A549 (cell line): ENCODE measurements around the gene SLC33A1. TPM values are rescaled to one million over a fixed set of nuclear protein-coding genes. Genes with fewer than 3 reads are reported as not detected.

Experiments
- ATAC-seq, 2 experiments: fragments of 200-7000 bp in 1 of 2; fragments of >200 bp in 1 of 2; cut with Nextera tagmentation in 1 of 2; cut with Tn5 transposase in 1 of 2; 3 replicates each; pipeline versions ENCODE4 v1.8.0 to v1.9.1; 2018 to 2020; ENCODE audit warnings: mild to moderate bottlenecking in 1 of 2, moderate library complexity in 1 of 2
- CTCF ChIA-PET: fragments of 300-600 bp; sonication (Branson Sonifier 250); formaldehyde crosslinking; extraction: SDS; loops from one replicate; lab custom pipeline; 2021; ENCODE audit warnings: antibody characterized with exemption, inconsistent platforms; lab: Yijun Ruan, JAX
- POLR2A ChIA-PET: fragments of 350-600 bp; formaldehyde crosslinking; extraction: SDS; loops from one replicate; lab custom pipeline; 2021; ENCODE audit warnings: antibody characterized with exemption, inconsistent platforms; lab: Yijun Ruan, JAX
- DNase-seq, 2 experiments: peaks; one replicate each; pipeline versions ENCODE4 v3.0.0 to v3.0.0-alpha.2; 2011 to 2016; ENCODE audit warnings: low read depth in 1 of 2, low spot score in 1 of 2
- FAIRE-seq: peaks from 2 replicates; lab custom pipeline; 2011; peaks lifted over from hg19 to GRCh38; lab: Jason Lieb, UNC
- H3K27ac ChIP-seq, 2 experiments: fragments of >200 bp; sonication (Bioruptor Twin); formaldehyde crosslinking; 3 replicates each; pipeline ENCODE4 v1.5.1; 2016 to 2017
- H3K4me1 ChIP-seq: fragments of >200 bp; sonication (Bioruptor Twin); formaldehyde crosslinking; 3 replicates; pipeline ENCODE4 v1.6.1; 2016
- H3K4me2 ChIP-seq: fragments of >200 bp; sonication (Bioruptor Twin); formaldehyde crosslinking; 3 replicates; pipeline ENCODE4 v1.6.1; 2016
- H3K4me3 ChIP-seq: fragments of >200 bp; sonication (Bioruptor Twin); formaldehyde crosslinking; 3 replicates; pipeline ENCODE4 v1.5.1; 2016
- H3K9me3 ChIP-seq: fragments of >200 bp; sonication (Bioruptor Twin); formaldehyde crosslinking; 3 replicates; pipeline ENCODE4 v1.6.1; 2016
- BCL3 ChIP-seq: fragments of >200 bp; sonication (Bioruptor Twin); formaldehyde crosslinking; IDR thresholded peaks from 3 replicates; pipeline ENCODE4 v1.6.1; 2016
- BHLHE40 ChIP-seq: IDR thresholded peaks from 2 replicates; pipeline ENCODE4 v1.6.1; 2012; ENCODE audit warnings: low read depth, low read length, inconsistent platforms
- CBX2 ChIP-seq: fragments of 200-600 bp; sonication (generic); IDR thresholded peaks from 2 replicates; pipeline ENCODE4 v1.6.1; 2016; ENCODE audit warnings: low read depth, mild to moderate bottlenecking, borderline replicate concordance
- GATA3 ChIP-seq: IDR thresholded peaks from 2 replicates; pipeline ENCODE4 v1.6.1; 2012; ENCODE audit warnings: borderline replicate concordance
- HEYL ChIP-seq: fragments of 250-450 bp; sonication (Bioruptor Pico); IDR thresholded peaks from 2 replicates; pipeline ENCODE4 v1.8.0; 2021; ENCODE audit warnings: mild to moderate bottlenecking, moderate library complexity
- HOXB13 ChIP-seq: fragments of 250-450 bp; sonication (Bioruptor Pico); IDR thresholded peaks from 2 replicates; pipeline ENCODE4 v1.5.0; 2020; ENCODE audit warnings: low read depth, mild to moderate bottlenecking, moderate library complexity
- JUN ChIP-seq, 2 experiments: fragments of >200 bp; sonication (Bioruptor Twin); formaldehyde crosslinking; IDR thresholded peaks; 2 replicates in 1 of 2; 3 replicates in 1 of 2; pipeline ENCODE4 v1.6.1; 2016 to 2017
- PHF8 ChIP-seq: fragments of 200-600 bp; sonication (generic); IDR thresholded peaks from 2 replicates; pipeline ENCODE4 v1.6.1; 2016; ENCODE audit warnings: low read depth, mild to moderate bottlenecking, antibody characterized with exemption, moderate library complexity, borderline replicate concordance
- RCOR1 ChIP-seq: fragments of 150-350 bp; IDR thresholded peaks from 2 replicates; pipeline ENCODE4 v1.6.1; 2014; ENCODE audit warnings: antibody characterized with exemption, low read length, low read depth
- RFX5 ChIP-seq: fragments of 450-650 bp; IDR thresholded peaks from 2 replicates; pipeline ENCODE4 v1.7.1; 2014; ENCODE audit warnings: antibody characterized with exemption, mild to moderate bottlenecking, moderate library complexity
- SMC3 ChIP-seq: fragments of >200 bp; sonication (Bioruptor Twin); formaldehyde crosslinking; IDR thresholded peaks from 3 replicates; pipeline ENCODE4 v1.6.1; 2018; ENCODE audit warnings: inconsistent platforms
- ZC3H11A ChIP-seq: fragments of 450-650 bp; IDR thresholded peaks from 2 replicates; pipeline ENCODE4 v1.6.1; 2014; ENCODE audit warnings: antibody characterized with exemption, mild to moderate bottlenecking
- ZFP36 ChIP-seq: fragments of 450-650 bp; IDR thresholded peaks from 2 replicates; pipeline ENCODE4 v1.6.1; 2014; ENCODE audit warnings: borderline replicate concordance; ENCODE audit not compliant: partially characterized antibody
- ZNF302 ChIP-seq: fragments of 250-450 bp; sonication (Bioruptor Pico); IDR thresholded peaks from 2 replicates; pipeline ENCODE4 v1.9.0; 2021; ENCODE audit warnings: inconsistent platforms, mild to moderate bottlenecking, moderate library complexity
- WGBS: methylation state at CpG from one replicate; pipeline ENCODE4 v1.1.6; 2017; ENCODE audit errors: missing lambda C conversion rate; 5-methylcytosine and 5-hydroxymethylcytosine counted together
- polyA plus RNA-seq, 4 experiments: library from polyadenylated mRNA; depleted of rRNA in 3 of 4; stranded (reverse); fragments of >200 nt; fragmentation: RNase III in 1 of 4; extraction: RNeasy Plus Mini Kit Qiagen cat#74134 plus additional on column Dnase treatment in 1 of 4; gene quantifications; 2 replicates in 3 of 4; 3 replicates in 1 of 4; pipeline ENCODE4 v1.2.3, GENCODE V29; 2011 to 2017
- TF ChIP-seq, protein P1 (sequence below): fragments of >200 bp; sonication (Bioruptor Twin); formaldehyde crosslinking; IDR thresholded peaks from 3 replicates; pipeline ENCODE4 v1.5.1; 2016
- TF ChIP-seq, protein P2 (sequence below): fragments of >200 bp; sonication (Bioruptor Twin); formaldehyde crosslinking; IDR thresholded peaks from 2 replicates; pipeline ENCODE4 v1.6.1; 2016
- TF ChIP-seq, protein P3 (sequence below): IDR thresholded peaks from 2 replicates; pipeline ENCODE4 v1.6.1; 2012

Gene SLC33A1
- polyA plus RNA-seq, 2 of the 4 experiments (the other 2 are of a cell fraction): 17.0 to 42.6 TPM

GRCh38 chr3:155854141-155854940 is at the start of gene SLC33A1 (continued):
- peak; percentile 62; the same call in 1 of the 2 replicates for TF ChIP-seq HOXB13
- peak; percentile 46; the same call in 1 of the 2 replicates for TF ChIP-seq BHLHE40
- TF ChIP-seq GATA3: 0 out of 2 replicates have a peak, but pooled peaks have one; percentile 61
- TF ChIP-seq, protein P1, sequence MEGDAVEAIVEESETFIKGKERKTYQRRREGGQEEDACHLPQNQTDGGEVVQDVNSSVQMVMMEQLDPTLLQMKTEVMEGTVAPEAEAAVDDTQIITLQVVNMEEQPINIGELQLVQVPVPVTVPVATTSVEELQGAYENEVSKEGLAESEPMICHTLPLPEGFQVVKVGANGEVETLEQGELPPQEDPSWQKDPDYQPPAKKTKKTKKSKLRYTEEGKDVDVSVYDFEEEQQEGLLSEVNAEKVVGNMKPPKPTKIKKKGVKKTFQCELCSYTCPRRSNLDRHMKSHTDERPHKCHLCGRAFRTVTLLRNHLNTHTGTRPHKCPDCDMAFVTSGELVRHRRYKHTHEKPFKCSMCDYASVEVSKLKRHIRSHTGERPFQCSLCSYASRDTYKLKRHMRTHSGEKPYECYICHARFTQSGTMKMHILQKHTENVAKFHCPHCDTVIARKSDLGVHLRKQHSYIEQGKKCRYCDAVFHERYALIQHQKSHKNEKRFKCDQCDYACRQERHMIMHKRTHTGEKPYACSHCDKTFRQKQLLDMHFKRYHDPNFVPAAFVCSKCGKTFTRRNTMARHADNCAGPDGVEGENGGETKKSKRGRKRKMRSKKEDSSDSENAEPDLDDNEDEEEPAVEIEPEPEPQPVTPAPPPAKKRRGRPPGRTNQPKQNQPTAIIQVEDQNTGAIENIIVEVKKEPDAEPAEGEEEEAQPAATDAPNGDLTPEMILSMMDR: no peak
- no peak for TF ChIP-seq RCOR1
- no peak for TF ChIP-seq ZC3H11A

GRCh38 chr3:155895379-155895900 is 41.2 kb upstream of the SLC33A1 start:
- TF ChIP-seq, protein P2, sequence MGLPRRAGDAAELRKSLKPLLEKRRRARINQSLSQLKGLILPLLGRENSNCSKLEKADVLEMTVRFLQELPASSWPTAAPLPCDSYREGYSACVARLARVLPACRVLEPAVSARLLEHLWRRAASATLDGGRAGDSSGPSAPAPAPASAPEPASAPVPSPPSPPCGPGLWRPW: no peak
- TF ChIP-seq CBX2 (no peak), HEYL (no peak), JUN (IDR thresholded peaks at IDR 0.05) (no peak), ZFP36 (no peak), RFX5 (no peak), PHF8 (no peak), ZNF302 (CRISPR knock-in tag) (no peak), BCL3 (no peak), SMC3 (no peak), ZC3H11A (no peak)
- TF ChIP-seq, protein P3, sequence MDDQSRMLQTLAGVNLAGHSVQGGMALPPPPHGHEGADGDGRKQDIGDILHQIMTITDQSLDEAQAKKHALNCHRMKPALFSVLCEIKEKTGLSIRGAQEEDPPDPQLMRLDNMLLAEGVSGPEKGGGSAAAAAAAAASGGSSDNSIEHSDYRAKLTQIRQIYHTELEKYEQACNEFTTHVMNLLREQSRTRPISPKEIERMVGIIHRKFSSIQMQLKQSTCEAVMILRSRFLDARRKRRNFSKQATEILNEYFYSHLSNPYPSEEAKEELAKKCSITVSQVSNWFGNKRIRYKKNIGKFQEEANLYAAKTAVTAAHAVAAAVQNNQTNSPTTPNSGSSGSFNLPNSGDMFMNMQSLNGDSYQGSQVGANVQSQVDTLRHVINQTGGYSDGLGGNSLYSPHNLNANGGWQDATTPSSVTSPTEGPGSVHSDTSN: no peak
- TF ChIP-seq, protein P1: no peak
- DNase-seq (no peak), ATAC-seq (no peak), FAIRE-seq (no peak)
- ChIA-PET CTCF (interaction anchor here (2.6 kb wide), 1 partner anchor 89 kb away, joined by 9 read pairs; the partner anchor contains the start of gene C3orf33), POLR2A (no interaction called here)
- WGBS: 91% methylated on average over 7 of the region's 7 CpGs
- Histone ChIP-seq H3K4me3 (no peak overlapping the region), H3K4me2 (no peak overlapping the region), H3K27ac (no peak overlapping the region), H3K9me3 (no peaks in the 10 kb centered on the region), H3K4me1 (peaks cover 5% of the 10 kb centered on the region; the same call in 2 of the 3 replicates)
